HG03159 (cell line): ENCODE data around the gene ZFYVE28.

ENCODE experiments used
- ATAC-seq: cut with Tn5 transposase; IDR thresholded peaks from one replicate; pipeline ENCODE4 v1.9.1; 2021; ENCODE audit warnings: mild to moderate bottlenecking, moderate library complexity; ENCODE audit not compliant: unreplicated experiment

Gene ZFYVE28

DNA sequence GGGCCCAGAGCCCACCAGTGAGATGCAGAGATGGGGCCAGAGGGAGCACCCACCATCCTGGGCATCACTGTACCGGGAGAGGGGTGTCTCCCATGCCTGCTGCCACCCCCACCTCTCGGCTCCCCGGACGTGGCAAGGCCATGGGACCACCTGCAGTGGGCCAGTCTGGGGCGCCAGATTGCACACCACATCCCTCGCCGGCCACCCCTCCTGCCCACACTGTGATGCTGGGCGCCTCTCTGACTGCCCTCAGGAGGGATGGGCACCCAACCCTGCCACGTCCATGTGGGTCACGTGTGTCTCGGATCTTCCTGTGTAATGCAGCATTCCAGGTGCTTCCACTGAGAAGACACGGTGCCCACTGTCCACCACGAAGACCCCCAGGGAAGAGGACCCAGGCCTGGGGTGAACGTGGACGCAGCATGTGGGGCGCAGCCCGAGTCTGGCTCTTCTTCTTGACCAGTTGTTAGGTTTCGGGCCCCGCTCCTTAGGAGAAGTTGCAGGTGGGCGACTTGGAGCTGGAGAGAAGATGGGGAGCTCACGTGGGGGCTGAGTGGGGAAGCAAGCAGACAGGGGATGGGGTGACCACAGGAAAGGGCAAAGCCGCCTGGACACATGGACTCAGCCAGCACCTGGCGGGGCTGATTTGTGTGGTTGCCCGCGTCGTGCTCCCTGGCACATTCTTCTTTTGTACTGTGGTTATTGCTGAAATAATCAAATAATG, 47.7 kb downstream of the ZFYVE28 start:
- no peak for ATAC-seq

DNA sequence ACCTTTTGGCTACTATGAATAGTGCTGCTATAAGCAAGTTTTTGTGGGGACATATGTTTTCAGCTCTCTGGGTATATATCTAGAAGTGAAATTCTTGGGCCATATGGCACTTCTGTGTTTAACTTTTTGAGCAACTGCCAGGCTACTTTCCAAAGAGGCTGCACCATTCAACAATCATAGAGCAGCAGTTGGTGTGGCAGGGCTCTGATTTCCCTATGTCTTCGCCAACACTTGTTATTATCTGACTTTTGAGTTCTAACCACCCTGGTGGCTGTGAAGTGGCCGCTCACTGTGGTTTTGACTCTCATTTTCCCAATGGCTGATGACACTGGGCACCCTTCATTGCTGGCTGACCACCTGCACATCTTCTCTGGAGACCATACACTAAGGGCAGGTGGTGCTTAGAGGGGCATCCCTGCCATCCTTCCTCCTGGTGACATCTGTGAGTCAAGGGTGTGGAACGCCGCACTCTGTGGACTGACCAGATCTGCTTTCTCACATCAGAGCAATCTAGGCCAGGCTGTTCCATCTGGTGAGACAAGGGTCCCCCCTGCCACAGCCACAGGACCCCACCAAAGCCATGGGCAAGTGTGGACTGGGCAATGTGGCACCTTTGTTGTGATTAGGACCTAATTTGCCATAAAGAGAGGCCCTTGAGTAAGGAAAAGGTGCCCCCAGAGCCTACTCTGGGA, 49.6 kb downstream of the ZFYVE28 start:
- no peak for ATAC-seq

DNA sequence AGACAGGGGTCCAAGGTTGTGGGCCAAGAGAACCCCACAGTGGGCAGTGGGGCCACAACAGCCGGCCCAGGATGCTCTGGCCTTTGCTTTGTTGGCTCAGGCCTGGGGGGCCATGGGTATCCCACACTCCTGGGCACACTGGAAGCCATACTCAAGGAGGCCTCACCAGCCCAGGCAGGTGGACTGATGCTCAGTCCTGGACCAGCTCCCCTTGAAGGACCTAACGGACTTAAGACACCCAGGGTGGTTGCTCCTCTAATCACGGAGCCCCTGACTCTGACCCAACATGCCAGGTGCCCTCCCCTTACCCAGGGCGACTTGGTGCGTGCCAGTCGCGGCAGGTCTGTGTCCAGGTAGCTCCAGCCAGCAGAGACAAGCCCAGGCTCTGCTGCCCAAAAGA, 50.8 kb downstream of the ZFYVE28 start:
- no peak for ATAC-seq

DNA sequence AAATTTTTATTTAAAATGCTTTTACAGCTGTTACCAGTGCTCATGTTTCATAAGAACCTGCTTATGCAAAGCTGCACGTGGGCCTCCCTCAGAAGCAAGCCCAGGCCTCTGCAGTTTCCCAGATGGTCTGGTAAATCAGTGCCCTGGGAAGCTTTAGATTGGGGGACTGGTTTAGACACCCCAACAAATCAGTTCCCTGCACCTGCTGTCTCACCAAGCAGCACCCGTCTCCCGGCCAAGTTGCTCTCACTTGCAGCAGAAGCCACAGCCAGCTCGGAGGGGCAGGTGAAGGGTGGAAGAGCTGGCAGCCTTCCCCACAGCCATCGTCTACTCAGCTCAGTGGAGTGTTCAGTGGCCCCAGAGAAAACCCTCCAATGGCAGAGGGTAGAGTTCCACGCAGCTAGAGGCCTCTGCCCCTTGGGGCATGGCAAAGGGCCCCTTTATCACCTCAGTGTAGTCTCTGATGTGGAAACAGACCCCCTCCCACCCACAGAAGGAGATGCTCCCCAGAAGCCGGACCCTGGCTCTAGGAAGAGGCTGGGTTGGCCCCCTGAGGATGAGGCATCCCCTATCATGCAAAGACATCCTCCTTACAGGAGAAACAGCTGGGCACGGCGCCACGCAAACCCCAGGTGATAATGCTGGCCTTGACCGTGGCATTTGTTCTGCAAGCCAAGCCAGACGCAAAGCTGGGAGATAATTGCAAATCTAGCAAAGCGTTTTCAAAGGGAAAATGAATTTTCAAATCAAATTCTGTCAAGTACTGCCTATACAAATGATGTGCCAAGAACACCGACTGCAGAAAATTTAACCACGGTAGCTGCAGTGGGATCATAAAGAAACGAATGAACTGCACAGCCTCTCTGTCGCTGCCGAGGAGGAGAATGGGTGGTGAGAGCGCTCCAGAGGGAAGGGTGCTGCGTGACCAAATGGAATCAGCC, 51.9 kb downstream of the ZFYVE28 start:
- ATAC-seq: no peak

GRCh38 chr4:2365913-2366210, 52.6 kb downstream of the ZFYVE28 start:
- no peak for ATAC-seq

- no peak for ATAC-seq
These were observed 53.2 kb downstream of the ZFYVE28 start for GRCh38 chr4:2365054-2365912.

GRCh38 chr4:2364654-2365053, 53.8 kb downstream of the ZFYVE28 start:
- no peak for ATAC-seq

DNA sequence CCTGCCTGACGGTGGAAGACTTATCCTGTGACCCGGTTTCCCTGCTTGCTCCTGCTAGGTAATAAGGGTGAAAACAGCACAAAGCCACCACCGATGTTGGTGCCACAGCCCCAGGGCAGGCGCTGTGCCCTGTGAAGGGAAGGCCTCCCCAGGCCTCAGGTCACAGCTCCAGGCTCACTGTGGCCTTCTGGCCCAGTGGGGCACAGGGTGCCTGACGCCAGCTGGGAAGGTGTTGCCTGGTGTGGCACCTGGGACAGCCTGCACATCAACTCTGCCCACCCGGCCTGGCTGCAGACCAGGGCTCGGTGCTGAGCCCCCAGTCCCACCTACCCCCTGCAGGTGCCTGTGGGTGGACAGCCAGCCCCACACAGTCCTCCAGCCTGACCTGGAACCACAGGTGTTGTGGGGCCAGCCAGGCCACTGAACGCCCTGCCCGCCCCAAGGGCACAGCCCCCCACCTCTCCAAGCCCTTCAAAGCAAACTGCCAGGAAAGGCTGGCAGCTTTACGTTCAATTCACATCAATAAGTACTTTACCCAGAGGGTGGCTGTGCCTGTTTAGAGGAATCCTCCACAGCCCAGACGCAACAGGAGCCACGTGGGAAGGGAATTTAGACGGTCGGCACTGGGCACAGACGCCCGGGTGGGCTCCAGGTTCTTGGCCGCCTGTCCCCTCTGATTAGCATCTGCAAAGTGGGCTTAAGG, 54.3 kb downstream of the ZFYVE28 start:
- no peak for ATAC-seq

DNA sequence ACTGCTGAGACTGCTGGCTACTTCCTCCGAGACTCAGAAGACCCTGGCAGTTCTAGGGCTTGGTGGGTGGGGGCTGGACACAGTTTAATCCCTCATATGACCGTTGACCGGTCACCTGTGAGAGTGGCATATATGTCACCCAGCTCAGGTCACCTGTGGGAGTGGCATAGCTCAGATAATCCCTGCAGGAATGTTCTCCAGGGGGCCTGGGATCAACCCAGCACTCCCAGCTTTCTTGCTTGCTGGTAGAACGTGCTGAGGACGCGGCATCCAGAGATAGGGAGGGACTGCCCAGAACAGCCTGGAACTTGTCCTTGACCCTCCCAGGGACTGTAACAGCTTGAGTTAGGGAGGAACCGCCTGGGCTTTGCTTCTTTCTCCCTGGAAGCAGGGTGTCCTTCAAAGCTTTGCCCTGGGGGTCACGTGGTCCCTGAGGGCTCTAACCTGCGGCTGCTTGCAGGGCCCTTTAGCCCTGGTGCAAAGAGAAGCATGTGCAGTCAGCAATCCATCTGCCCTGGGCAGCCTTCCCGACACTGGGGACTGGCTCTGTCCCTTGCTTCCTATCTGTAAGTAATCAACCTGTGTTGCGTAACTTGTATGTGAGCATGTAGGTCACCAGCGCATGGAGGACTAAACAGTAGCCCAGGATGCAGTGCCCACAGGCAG, 55.3 kb downstream of the ZFYVE28 start:
- ATAC-seq: no peak

- ATAC-seq: no peak
These were observed 56.0 kb downstream of the ZFYVE28 start for GRCh38 chr4:2362266-2363055.

DNA sequence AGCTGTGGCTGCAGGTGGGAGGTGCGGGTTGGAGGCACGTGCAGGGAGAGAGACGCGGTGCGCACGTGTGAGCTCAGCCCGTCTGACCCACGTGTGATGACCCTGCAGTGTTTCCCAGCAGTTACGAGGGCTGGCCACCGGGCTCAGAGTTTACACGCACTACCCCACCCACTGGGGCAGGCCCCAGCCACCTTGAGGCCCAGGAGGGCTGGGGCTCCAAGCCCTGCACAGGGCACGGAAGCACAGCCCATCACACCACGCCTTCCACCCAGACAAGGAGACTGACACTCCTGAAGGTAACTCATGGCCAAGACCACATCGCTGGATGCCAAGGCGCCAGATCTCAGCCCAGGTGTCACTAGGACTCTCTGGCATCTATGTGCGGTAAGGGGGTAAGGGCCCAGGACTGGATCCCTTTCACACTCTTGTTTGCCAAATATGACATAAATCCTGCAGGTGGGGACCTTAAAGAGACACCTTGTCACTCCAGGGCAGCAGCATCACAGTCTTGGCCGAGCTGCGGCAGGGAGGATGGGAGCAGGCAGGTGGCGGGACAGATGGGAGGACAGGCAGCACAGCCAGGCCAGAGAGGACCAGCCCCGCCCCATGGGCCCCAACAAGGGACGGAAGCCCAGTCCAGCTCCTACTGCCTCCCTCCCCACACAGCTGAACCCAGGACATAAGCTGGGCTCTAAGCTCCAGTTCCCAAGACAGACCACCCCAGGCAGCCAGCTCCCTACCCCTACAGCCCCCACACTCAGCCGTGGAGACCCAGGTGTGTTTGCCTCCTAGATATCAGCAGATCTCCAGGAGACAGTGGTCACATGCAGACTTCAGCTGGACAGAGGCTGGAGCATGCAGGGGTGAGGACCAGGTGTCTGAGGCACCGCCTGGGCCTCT, 56.8 kb downstream of the ZFYVE28 start:
- no peak for ATAC-seq

- no peak for ATAC-seq
These were observed 58.1 kb downstream of the ZFYVE28 start for GRCh38 chr4:2360396-2360730.

DNA sequence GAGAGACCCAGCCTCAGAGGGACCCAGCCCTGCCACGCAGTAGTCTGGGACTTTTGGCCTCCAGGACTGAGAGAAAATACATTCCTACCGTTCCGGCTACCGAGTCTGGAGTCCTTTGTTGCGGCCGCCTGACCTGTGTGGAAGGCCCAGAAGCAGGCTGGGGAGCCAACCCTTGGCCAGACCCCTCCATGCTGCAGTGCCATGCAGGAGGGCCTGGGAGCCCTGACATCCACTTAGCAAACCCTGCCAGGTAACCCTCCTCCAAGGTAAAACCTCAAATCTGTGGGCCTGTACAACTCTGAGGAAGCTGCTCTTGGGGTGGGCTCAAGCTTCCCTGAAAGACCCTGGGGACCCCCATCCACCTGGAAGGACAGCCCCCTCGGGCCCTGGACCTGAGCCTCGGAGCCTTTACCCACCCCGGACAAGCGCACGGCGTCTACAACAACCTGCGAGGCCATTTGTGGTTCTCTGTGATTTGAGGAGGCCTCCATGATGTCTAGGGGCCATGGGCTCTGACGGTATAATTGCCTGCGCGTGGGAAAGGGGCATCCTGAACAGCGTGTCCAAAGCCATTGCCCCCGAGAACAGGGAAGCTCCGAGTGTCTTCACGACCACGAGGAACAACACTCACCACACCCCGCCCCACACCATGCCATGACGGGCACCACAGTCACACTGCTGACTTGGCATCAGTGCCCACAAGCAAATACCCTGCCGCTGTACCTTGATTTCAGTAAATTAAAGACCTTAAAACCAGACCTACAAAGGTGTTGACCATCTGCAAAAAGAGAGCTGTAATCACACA, 58.7 kb downstream of the ZFYVE28 start:
- ATAC-seq: no peak

GRCh38 chr4:2357821-2358745, 60.4 kb downstream of the ZFYVE28 start:
- ATAC-seq: no peak

- ATAC-seq: no peak
These were observed 62.0 kb downstream of the ZFYVE28 start for GRCh38 chr4:2356123-2357069.
